PFSK-1 (cell line): ENCODE measurements around the gene LHFPL3.

Experiments used
- FOXP2 ChIP-seq: optimal IDR thresholded peaks from 2 replicates; pipeline ENCODE3; 2011; ENCODE audit warnings: borderline replicate concordance, control low read depth, inconsistent platforms; ENCODE audit not compliant: insufficient read depth; ENCODE audit errors: extremely low read length, extremely low read depth
- POLR2AphosphoS5 ChIP-seq: IDR thresholded peaks from 2 replicates; pipeline ENCODE4 v1.6.1; 2012; ENCODE audit warnings: low read depth, mild to moderate bottlenecking, control low read depth, low read length, moderate library complexity
- REST ChIP-seq, 2 experiments: IDR thresholded peaks; 2 replicates each; pipeline versions ENCODE4 v1.6.1 to v1.8.0; 2011 to 2012; ENCODE audit warnings: low read depth in 2 of 2, low read length in 2 of 2, control low read depth in 1 of 2, inconsistent platforms in 1 of 2, mild to moderate bottlenecking in 1 of 2, moderate library complexity in 1 of 2; ENCODE audit not compliant: insufficient read depth in 1 of 2
- SIN3A ChIP-seq: IDR thresholded peaks from 2 replicates; pipeline ENCODE4 v1.6.1; 2012; ENCODE audit warnings: mild to moderate bottlenecking, low read length, moderate library complexity, borderline replicate concordance; ENCODE audit not compliant: insufficient read depth
- TAF1 ChIP-seq: IDR thresholded peaks from 2 replicates; pipeline ENCODE4 v1.6.1; 2012; ENCODE audit warnings: low read length, control low read depth, borderline replicate concordance; ENCODE audit not compliant: insufficient read depth

Gene LHFPL3

GRCh38 chr7:104621321-104621720 lies 292.9 kb downstream of the LHFPL3 start:
- TF ChIP-seq POLR2AphosphoS5, result no peak
- no peak for TF ChIP-seq SIN3A
- TF ChIP-seq REST (IDR thresholded peaks at IDR 0.05; ENCODE audit: insufficient read depth in 1 of 2, low read depth in 2 of 2, low read length in 2 of 2), result no peak
- TF ChIP-seq FOXP2, result no peak
- no peak for TF ChIP-seq TAF1

DNA sequence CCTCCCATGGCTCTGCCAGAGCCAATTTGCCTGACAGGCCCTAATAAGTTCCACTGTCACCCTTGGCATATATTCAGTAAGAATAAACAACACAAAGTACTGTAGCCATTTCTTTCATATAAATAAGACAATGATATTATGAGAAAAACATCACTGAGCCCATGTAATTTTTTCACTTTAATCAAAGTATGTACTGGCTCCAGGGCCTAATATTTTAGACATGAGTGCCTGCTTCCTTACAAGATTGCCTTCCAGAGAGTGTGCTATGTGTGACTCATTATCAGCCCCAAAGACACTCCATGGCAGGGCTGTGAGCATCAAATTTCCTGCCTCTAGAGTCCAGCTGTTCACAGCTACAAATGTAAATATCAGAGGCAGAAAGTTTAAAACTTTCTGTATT lies 297.6 kb downstream of the LHFPL3 start:
- TF ChIP-seq REST (IDR thresholded peaks at IDR 0.05; ENCODE audit: insufficient read depth in 1 of 2, low read depth in 2 of 2, low read length in 2 of 2) (no peak), FOXP2 (no peak), POLR2AphosphoS5 (no peak), TAF1 (no peak), SIN3A (no peak)

DNA sequence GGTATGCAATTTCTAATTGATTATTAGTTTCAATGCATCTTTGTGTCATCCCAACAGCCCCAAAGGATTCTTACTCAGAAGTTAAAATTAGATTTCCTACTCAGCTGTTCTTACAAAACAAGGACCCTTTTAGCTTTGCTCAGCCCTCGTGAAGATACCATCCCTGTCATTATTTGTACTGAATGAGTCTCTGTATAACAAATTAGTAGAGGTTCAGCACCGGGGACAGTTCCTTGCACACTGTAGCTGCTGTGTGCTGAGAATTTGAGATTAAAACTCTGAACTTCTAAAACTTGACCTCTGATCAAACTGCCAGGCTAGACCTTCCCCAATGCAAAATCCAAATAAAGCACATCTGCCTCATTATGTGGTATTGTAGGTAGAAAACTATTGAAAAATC lies 299.1 kb downstream of the LHFPL3 start:
- TF ChIP-seq TAF1 (no peak), REST (IDR thresholded peaks at IDR 0.05; ENCODE audit: insufficient read depth in 1 of 2, low read depth in 2 of 2, low read length in 2 of 2) (peak; percentile 86 to 96), FOXP2 (no peak)

- TF ChIP-seq TAF1 (no peak), FOXP2 (no peak), REST (IDR thresholded peaks at IDR 0.05; ENCODE audit: insufficient read depth in 1 of 2, low read depth in 2 of 2, low read length in 2 of 2) (no peak), POLR2AphosphoS5 (no peak), SIN3A (no peak)
These were observed 299.6 kb downstream of the LHFPL3 start for GRCh38 chr7:104628017-104628416.

DNA sequence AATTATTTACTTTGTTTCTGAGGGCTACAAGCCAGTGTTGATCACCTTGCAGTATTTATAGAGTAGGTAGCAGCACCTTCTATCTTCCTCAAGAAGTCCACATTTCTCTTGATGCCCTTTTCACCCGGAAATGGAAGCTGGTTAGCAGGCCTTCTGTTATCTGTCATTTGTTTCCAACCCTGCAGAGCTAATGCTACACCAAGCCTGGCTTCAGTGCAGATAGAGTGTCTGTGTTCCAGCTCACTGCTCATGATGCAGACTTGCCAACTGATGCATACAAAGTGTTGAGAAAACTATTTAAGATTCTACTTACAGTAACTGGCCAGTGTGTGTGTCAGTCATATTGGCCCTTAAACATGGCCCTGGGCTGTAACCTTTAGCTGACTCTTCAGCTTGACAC lies 301.0 kb downstream of the LHFPL3 start:
- no peak for TF ChIP-seq SIN3A
- TF ChIP-seq TAF1, result no peak
- no peak for TF ChIP-seq REST (IDR thresholded peaks at IDR 0.05; ENCODE audit: insufficient read depth in 1 of 2, low read depth in 2 of 2, low read length in 2 of 2)
- TF ChIP-seq FOXP2, result no peak
